ENCODE results near the gene SLC35B1. TPM values are rescaled to one million over a fixed set of nuclear protein-coding genes. Genes with fewer than 3 reads are reported as not detected.

The SLC35B1 gene
- total and polyA plus RNA-seq, 10 of the 15 experiments (the other 5 are each of a cell fraction or from before 2014, with no cell fraction given), result 40.0 to 113 (median 51.6) TPM

- no peak for TF ChIP-seq ZNF207 (IDR thresholded peaks at IDR 0.05; ENCODE audit: borderline replicate concordance)
- CTCF ChIA-PET, result interaction anchor here (1.1 to 21.7 kb wide), 4 partner anchors 9 to 145 kb away, joined by 3 to 483 read pairs (median 6); partner anchors contain the start of gene NXPH3
- no peaks in the 10 kb centered on the region for H3K9me3 ChIP-seq (replicated peaks; ENCODE audit: control insufficient read depth, insufficient read depth, low read length)
- no peaks in the 10 kb centered on the region for H3K79me2 ChIP-seq (ENCODE audit: control insufficient read depth, insufficient read depth, low read length)
- H3K9ac ChIP-seq (ENCODE audit: control insufficient read depth, insufficient read depth, low read length), result no peak overlapping the region
- H3K27ac ChIP-seq (ENCODE audit: control insufficient read depth, insufficient read depth), result no peak overlapping the region
- FAIRE-seq, result no peak
- WGBS (ENCODE audit: insufficient coverage, insufficient replicate concordance, low lambda C conversion rate, missing lambda C conversion rate), result 87% methylated on average over 6 of the region's 6 CpGs
- no peaks in the 10 kb centered on the region for H4K20me1 ChIP-seq (ENCODE audit: control insufficient read depth, insufficient read depth)
- RAD21 ChIA-PET (ENCODE audit: unreplicated experiment), result interaction anchor here (0.7 to 5.7 kb wide), 3 partner anchors 63 to 131 kb away, joined by 3 to 70 read pairs (median 5); partner anchors contain the start of gene FAM117A
- ATAC-seq, result no peak
- intact Hi-C loops (cut with micrococcal nuclease; ENCODE audit: unreplicated experiment) (loop anchor here (10.0 kb wide), 1 partner anchor 294 kb away; the partner anchor contains the start of gene DLX3), in situ Hi-C loops (cut with MboI) (loop anchor here (10.0 kb wide), 1 partner anchor 294 kb away; the partner anchor contains the start of gene DLX3)
- POLR2A ChIA-PET, result interaction anchor here (1.0 kb wide), 1 partner anchor 9 kb away, joined by 3 read pairs; no protein-coding TSS in a partner anchor
- SMC1A ChIA-PET (ENCODE audit: uncharacterized antibody, unreplicated experiment), result interaction anchor here (1.0 to 10.0 kb wide), 3 partner anchors 73 to 132 kb away, joined by 3 to 121 read pairs (median 5); no protein-coding TSS in a partner anchor
- DNase-seq (ENCODE audit: low read depth, low spot score), result no peak
- H3K4me2 ChIP-seq (ENCODE audit: control insufficient read depth, insufficient read depth), result no peak overlapping the region
- no peak overlapping the region for H2AFZ ChIP-seq (ENCODE audit: control insufficient read depth, low read depth, low read length)
- H3K4me3 ChIP-seq, result no peak overlapping the region
- no peaks in the 10 kb centered on the region for H3K27me3 ChIP-seq (replicated peaks in 1 of 2; ENCODE audit: control insufficient read depth in 2 of 2, insufficient read depth in 2 of 2, low read length in 1 of 2)
- BruUV-seq (replicated peaks), result no TSS peak
- peaks cover 9% of the 10 kb centered on the region for H3K4me1 ChIP-seq (ENCODE audit: control insufficient read depth, insufficient read depth, low read length)
- H3K36me3 ChIP-seq (ENCODE audit: control insufficient read depth in 2 of 2, insufficient read depth in 2 of 2, low read length in 1 of 2), result peaks cover 17 to 25% of the 10 kb centered on the region in 2 experiments
Measured at GRCh38 chr17:49700960-49701359, 6.8 kb downstream of the SLC35B1 start.

- POLR2A ChIA-PET, result interaction anchor here (1.0 kb wide), 1 partner anchor 9 kb away, joined by 3 read pairs; no protein-coding TSS in a partner anchor
- FAIRE-seq (no peak), ATAC-seq (no peak), DNase-seq (ENCODE audit: low read depth, low spot score) (no peak)
- Histone ChIP-seq H4K20me1 (ENCODE audit: control insufficient read depth, insufficient read depth) (no peaks in the 10 kb centered on the region), H3K27ac (ENCODE audit: control insufficient read depth, insufficient read depth) (no peak overlapping the region), H3K27me3 (replicated peaks in 1 of 2; ENCODE audit: control insufficient read depth in 2 of 2, insufficient read depth in 2 of 2, low read length in 1 of 2) (no peaks in the 10 kb centered on the region), H3K4me1 (ENCODE audit: control insufficient read depth, insufficient read depth, low read length) (peaks cover 16% of the 10 kb centered on the region), H3K9me3 (replicated peaks; ENCODE audit: control insufficient read depth, insufficient read depth, low read length) (no peaks in the 10 kb centered on the region), H2AFZ (ENCODE audit: control insufficient read depth, low read depth, low read length) (no peak overlapping the region), H3K4me3 (no peak overlapping the region), H3K4me2 (ENCODE audit: control insufficient read depth, insufficient read depth) (no peak overlapping the region), H3K79me2 (ENCODE audit: control insufficient read depth, insufficient read depth, low read length) (no peaks in the 10 kb centered on the region), H3K36me3 (ENCODE audit: control insufficient read depth in 2 of 2, insufficient read depth in 2 of 2, low read length in 1 of 2) (peaks cover 17 to 25% of the 10 kb centered on the region in 2 experiments), H3K9ac (ENCODE audit: control insufficient read depth, insufficient read depth, low read length) (no peak overlapping the region)
- in situ Hi-C loops (cut with MboI) (loop anchor here (5.0 to 10.0 kb wide), 3 partner anchors 128 to 295 kb away; partner anchors contain the start of gene DLX3), intact Hi-C loops (cut with micrococcal nuclease; ENCODE audit: unreplicated experiment) (loop anchor here (10.0 kb wide), 2 partner anchors 85 to 295 kb away; partner anchors contain the start of gene DLX3)
- CTCF ChIA-PET, result interaction anchor here (0.6 to 21.7 kb wide), 6 partner anchors 8 to 144 kb away, joined by 3 to 483 read pairs (median 6); partner anchors contain the start of genes NXPH3 and SLC35B1
- SMC1A ChIA-PET (ENCODE audit: uncharacterized antibody, unreplicated experiment), result interaction anchor here (0.6 to 10.0 kb wide), 7 partner anchors 9 to 387 kb away, joined by 3 to 121 read pairs (median 4); no protein-coding TSS in a partner anchor
- no TSS peak for BruUV-seq (replicated peaks)
- RAD21 ChIA-PET (ENCODE audit: unreplicated experiment), result interaction anchor here (0.7 to 5.7 kb wide), 3 partner anchors 8 to 130 kb away, joined by 3 to 70 read pairs (median 5); partner anchors contain the start of genes FAM117A and SLC35B1
- 75% methylated on average over 8 of the region's 8 CpGs for WGBS (ENCODE audit: insufficient coverage, insufficient replicate concordance, low lambda C conversion rate, missing lambda C conversion rate)
- TF ChIP-seq PML (IDR thresholded peaks at IDR 0.05; ENCODE audit: low read length) (no peak), CHD2 (IDR thresholded peaks at IDR 0.05; ENCODE audit: borderline replicate concordance, low read depth, low read length) (no peak), POU2F2 (IDR thresholded peaks at IDR 0.05; ENCODE audit: borderline replicate concordance, low read depth, low read length) (no peak), ZBED1 (IDR thresholded peaks at IDR 0.05; ENCODE audit: borderline replicate concordance) (no peak), MYB (IDR thresholded peaks at IDR 0.05; ENCODE audit: borderline replicate concordance, low read depth, low read length) (no peak), E2F8 (IDR thresholded peaks at IDR 0.05; ENCODE audit: low read depth, partially characterized antibody) (no peak), SMAD5 (IDR thresholded peaks at IDR 0.05; ENCODE audit: low read depth) (no peak)
Measured at GRCh38 chr17:49699966-49700575, 7.7 kb downstream of the SLC35B1 start.
